Natural killer cell treated with Interleukin-12 subunit alpha and Interleukin-12 subunit beta and Interleukin-15 and Interleukin-18, amount 100 ng/mL, for 72 hours (primary cell): ENCODE data around the gene GPX4. TPM values are rescaled to one million over a fixed set of nuclear protein-coding genes. Genes with fewer than 3 reads are reported as not detected.
A peak's percentile ranks its signal among the peaks of the same experiment; 100 is the strongest.

Source experiments
- ATAC-seq, 2 donors: fragments of 150-1000 bp; cut with Tn5 transposase in 1 of 2; sonication (Bioruptor Pico), chemical (Tn5 transposase) in 1 of 2; 2 replicates each; pipeline ENCODE4 v1.10.0; 2021
- DNase-seq: peaks from one replicate; pipeline ENCODE4 v3.0.0; 2022; ENCODE audit warnings: low spot score
- H3K27ac Mint-ChIP-seq, 2 donors: 1 replicate in 1 of 2; 2 replicates in 1 of 2; pipeline ENCODE4 v1.8.0; 2022; ENCODE audit warnings: mixed read lengths in 2 of 2, mild to moderate bottlenecking in 1 of 2, moderate library complexity in 1 of 2
- H3K27me3 Mint-ChIP-seq, 2 donors: 1 replicate in 1 of 2; 2 replicates in 1 of 2; pipeline ENCODE4 v1.8.0; 2022; ENCODE audit warnings: mixed read lengths in 2 of 2
- H3K36me3 Mint-ChIP-seq: one replicate; pipeline ENCODE4 v1.8.0; 2022; ENCODE audit warnings: mixed read lengths
- H3K4me1 Mint-ChIP-seq, 2 donors: 1 replicate in 1 of 2; 2 replicates in 1 of 2; pipeline ENCODE4 v1.8.0; 2022; ENCODE audit warnings: low read depth in 2 of 2, mixed read lengths in 2 of 2, mild to moderate bottlenecking in 1 of 2
- H3K4me3 Mint-ChIP-seq: one replicate; pipeline ENCODE4 v1.8.0; 2022; ENCODE audit warnings: mixed read lengths
- H3K9me3 Mint-ChIP-seq: 2 replicates; pipeline ENCODE4 v1.8.0; 2022; ENCODE audit warnings: mixed read lengths
- total RNA-seq, 2 donors: library from RNA; stranded (reverse); gene quantifications; one replicate each; pipeline ENCODE4 v1.2.3, GENCODE V29; 2022

GPX4 gene
- total RNA-seq, 2 donors from 2014 or later, result 86.4 to 174 TPM

DNA sequence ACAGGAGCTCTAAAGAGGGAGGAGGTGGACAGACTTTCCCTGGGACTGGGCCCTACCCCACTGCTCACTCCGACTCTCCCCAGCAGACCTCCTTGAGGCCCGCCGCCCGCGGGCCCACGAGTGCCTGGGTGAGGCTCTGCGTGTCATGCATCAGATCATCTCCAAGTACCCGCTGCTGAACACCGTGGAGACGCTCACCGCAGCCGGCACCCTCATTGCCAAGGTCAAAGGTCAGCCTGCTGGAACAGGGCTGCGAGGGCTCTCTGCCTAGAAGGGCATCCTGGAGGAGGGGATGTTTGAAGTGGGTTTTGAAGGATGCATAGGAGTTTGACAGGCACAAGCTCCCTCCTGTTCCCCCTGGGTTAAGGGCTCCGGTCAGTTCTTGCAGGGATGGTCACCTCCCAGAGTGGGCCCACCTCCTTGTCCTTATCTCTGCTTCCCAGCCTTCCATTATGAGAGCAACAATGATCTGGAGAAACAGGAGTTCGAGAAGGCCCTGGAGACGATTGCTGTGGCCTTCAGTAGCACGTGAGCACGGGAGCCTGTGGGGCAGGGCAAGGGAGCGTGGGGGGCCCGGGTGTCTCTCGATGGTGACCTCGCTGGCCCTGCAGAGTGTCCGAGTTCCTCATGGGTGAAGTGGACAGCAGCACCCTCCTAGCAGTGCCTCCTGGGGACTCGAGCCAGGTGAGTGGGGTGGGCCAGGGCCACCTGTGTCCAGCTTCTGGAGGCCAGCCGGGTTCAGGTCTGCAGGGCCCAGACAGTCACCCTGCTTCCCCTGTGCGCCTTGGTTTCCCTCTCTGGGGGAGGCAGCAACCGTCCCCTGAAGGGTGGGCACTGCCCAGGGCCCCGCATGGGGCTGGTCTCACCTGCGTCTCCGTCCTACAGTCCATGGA is 30.5 kb upstream of the GPX4 start:
- Mint-ChIP-seq H3K4me3 (no peak overlapping the region), H3K27ac (no peak overlapping the region), H3K4me1 (peaks cover 37 to 45% of the 10 kb centered on the region in 2 donors), H3K36me3 (peaks cover 21% of the 10 kb centered on the region), H3K27me3 (no peaks in the 10 kb centered on the region), H3K9me3 (no peaks in the 10 kb centered on the region)
- no peak for ATAC-seq
- no peak for DNase-seq

- ATAC-seq, result no peak
- no peak for DNase-seq
These were observed 29.8 kb upstream of the GPX4 start for GRCh38 chr19:1073956-1074517.

GRCh38 chr19:1074544-1075283 is 29.1 kb upstream of the GPX4 start:
- Mint-ChIP-seq H3K36me3 (peaks cover 14% of the 10 kb centered on the region), H3K4me3 (no peak overlapping the region)

More at GRCh38 chr19:1073956-1074517, 29.8 kb upstream of the GPX4 start:
- H3K36me3 Mint-ChIP-seq, result peaks cover 16% of the 10 kb centered on the region
- peaks cover 32 to 40% of the 10 kb centered on the region in 2 donors for H3K4me1 Mint-ChIP-seq
- H3K4me3 Mint-ChIP-seq, result peak overlapping the region; percentile 39
- no peaks in the 10 kb centered on the region for H3K27me3 Mint-ChIP-seq
- no peaks in the 10 kb centered on the region for H3K9me3 Mint-ChIP-seq
- H3K27ac Mint-ChIP-seq, result no peak overlapping the region

DNA sequence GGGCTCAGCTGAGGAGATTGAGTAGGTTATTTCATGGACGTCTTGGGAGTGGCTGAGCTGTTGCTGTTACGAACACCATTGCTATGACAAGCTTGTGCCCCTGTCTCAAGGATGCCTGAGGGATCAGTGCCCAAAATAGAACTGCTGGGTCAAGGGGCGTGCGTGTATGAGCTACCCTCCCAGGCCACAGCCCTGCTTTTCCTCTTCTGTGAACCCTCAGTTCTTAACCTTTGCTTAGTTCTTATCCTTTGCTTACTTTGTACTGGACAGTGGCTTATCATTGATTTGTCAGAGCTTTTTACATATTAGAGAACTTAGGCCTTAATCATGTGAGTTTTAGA is 27.8 kb upstream of the GPX4 start:
- no peaks in the 10 kb centered on the region for H3K9me3 Mint-ChIP-seq
- H3K4me3 Mint-ChIP-seq, result peak overlapping the region; percentile 84
- peaks cover 28 to 35% of the 10 kb centered on the region in 2 donors for H3K4me1 Mint-ChIP-seq
- DNase-seq, result no peak
- H3K27ac Mint-ChIP-seq, result peak overlapping the region; percentile 85 to 91
- no peak for ATAC-seq
- H3K27me3 Mint-ChIP-seq, result no peaks in the 10 kb centered on the region
- peaks cover 14% of the 10 kb centered on the region for H3K36me3 Mint-ChIP-seq

More at GRCh38 chr19:1074544-1075283, 29.1 kb upstream of the GPX4 start:
- H3K4me1 Mint-ChIP-seq, result peaks cover 28 to 35% of the 10 kb centered on the region in 2 donors
- DNase-seq (peak; percentile 82), ATAC-seq (peak; percentile 73 to 79)
- H3K9me3 Mint-ChIP-seq, result no peaks in the 10 kb centered on the region
- peak overlapping the region in 1 of 2 donors; percentile 91 for H3K27ac Mint-ChIP-seq
- no peaks in the 10 kb centered on the region for H3K27me3 Mint-ChIP-seq

DNA sequence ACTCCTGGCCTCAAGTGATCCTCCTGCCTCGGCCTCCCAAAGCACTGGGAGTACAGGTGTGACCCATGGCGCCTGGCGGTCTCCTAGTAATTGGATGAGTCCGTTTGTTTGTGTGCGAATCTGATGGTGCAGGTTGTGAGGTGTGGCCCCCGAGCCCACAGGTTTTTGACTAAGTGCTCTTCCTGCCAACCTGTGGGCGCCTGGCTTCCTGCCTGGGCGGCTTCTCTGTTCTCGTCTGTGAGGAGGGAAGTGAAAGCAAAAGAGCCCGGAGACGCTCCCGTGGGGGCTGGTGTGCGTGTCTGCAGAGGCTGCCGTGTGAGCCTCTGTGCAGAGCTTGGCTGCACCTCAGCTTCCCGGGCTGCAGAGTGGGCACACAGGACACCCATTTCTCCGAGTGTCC is 26.8 kb upstream of the GPX4 start:
- peaks cover 24 to 32% of the 10 kb centered on the region in 2 donors for H3K4me1 Mint-ChIP-seq
- no peaks in the 10 kb centered on the region for H3K9me3 Mint-ChIP-seq
- peak overlapping the region; percentile 85 to 91 for H3K27ac Mint-ChIP-seq
- DNase-seq (peak; percentile 92), ATAC-seq (peak; percentile 90)
- peak overlapping the region; percentile 78 for H3K4me3 Mint-ChIP-seq
- H3K27me3 Mint-ChIP-seq, result no peaks in the 10 kb centered on the region
- H3K36me3 Mint-ChIP-seq, result peaks cover 10% of the 10 kb centered on the region

GRCh38 chr19:1079566-1080111 is 24.2 kb upstream of the GPX4 start:
- no peaks in the 10 kb centered on the region for H3K27me3 Mint-ChIP-seq
- DNase-seq, result no peak
- no peak overlapping the region for H3K4me3 Mint-ChIP-seq
- H3K27ac Mint-ChIP-seq, result no peak overlapping the region
- H3K36me3 Mint-ChIP-seq, result peaks cover 7% of the 10 kb centered on the region
- H3K4me1 Mint-ChIP-seq, result peaks cover 16 to 18% of the 10 kb centered on the region in 2 donors
- ATAC-seq, result no peak
- no peaks in the 10 kb centered on the region for H3K9me3 Mint-ChIP-seq

DNA sequence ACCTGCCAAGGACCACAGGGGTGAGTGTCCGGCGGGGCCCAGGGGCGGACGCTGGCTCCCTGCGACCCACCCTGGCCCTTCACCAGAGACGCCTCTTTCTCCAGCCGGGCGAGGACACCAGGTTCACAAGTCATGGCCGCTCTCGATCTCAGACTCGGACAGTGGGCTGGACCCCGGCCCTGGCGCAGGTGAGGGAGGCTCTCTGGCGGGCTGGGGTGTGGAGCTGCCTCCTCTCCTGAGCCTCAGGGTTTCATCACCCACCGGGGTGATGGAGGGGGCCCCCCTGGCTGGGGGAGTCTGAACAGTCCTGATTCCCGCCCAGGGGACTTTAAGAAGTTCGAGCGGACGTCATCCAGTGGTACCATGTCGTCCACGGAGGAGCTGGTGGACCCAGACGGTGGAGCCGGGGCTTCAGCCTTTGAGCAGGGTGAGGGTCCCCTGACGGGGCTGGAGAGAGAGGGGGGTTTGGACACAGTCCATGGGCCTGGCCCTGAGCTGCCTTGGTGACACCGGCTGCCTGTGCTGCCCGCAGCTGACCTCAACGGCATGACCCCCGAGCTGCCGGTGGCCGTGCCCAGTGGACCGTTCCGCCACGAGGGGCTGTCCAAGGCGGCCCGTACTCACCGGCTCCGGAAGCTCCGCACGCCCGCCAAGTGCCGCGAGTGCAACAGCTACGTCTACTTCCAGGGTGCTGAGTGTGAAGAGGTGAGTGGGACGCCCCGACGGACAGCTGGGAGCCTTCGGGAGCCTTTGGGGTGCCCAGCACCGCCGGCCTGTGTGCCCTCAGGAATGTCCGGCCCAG is 23.2 kb upstream of the GPX4 start:
- no peaks in the 10 kb centered on the region for H3K9me3 Mint-ChIP-seq
- ATAC-seq (no peak), DNase-seq (no peak)
- peaks cover 5% of the 10 kb centered on the region for H3K36me3 Mint-ChIP-seq
- no peak overlapping the region for H3K27ac Mint-ChIP-seq
- H3K4me3 Mint-ChIP-seq, result no peak overlapping the region
- no peaks in the 10 kb centered on the region for H3K27me3 Mint-ChIP-seq
- H3K4me1 Mint-ChIP-seq, result peaks cover 21 to 22% of the 10 kb centered on the region in 2 donors

DNA sequence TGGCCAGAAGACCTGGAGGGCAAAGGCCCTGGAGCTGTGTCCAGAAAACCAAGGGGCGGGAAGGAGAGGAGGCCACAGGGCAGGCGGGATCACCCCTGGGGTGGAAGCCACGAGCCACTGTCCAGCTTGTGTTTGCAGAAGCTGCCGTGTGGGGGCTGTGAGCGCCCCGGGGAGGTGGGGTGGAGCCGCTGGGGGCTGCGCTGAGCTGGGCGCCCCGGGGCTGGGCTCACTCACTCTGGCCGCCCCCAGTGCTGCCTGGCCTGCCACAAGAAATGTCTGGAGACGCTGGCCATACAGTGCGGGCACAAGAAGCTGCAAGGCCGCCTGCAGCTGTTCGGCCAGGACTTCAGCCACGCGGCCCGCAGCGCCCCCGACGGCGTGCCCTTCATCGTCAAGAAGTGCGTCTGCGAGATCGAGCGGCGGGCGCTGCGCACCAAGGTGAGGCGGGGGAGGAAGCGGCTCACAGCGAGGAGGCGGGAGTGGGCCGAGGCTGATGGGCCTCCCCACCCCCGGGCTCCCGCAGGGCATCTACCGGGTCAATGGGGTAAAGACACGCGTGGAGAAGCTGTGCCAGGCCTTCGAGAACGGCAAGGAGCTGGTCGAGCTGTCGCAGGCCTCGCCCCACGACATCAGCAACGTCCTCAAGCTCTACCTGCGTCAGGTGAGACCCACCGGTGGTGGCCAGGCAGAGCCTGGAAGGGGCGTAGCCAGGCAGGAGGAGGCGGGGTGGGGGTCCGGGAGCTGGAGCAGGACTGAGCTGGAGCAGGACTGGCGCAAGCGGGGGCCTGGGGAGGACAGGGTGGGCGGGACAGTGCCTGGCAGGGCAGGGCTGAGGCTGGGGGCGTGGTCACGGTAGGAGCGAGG is 22.3 kb upstream of the GPX4 start:
- H3K27me3 Mint-ChIP-seq, result no peaks in the 10 kb centered on the region
- H3K9me3 Mint-ChIP-seq, result no peaks in the 10 kb centered on the region
- DNase-seq, result no peak
- H3K36me3 Mint-ChIP-seq, result no peaks in the 10 kb centered on the region
- H3K4me1 Mint-ChIP-seq, result peaks cover 15 to 17% of the 10 kb centered on the region in 2 donors
- H3K27ac Mint-ChIP-seq, result no peak overlapping the region
- H3K4me3 Mint-ChIP-seq, result no peak overlapping the region
- no peak for ATAC-seq

GRCh38 chr19:1082165-1082927 is 21.4 kb upstream of the GPX4 start:
- Mint-ChIP-seq H3K36me3 (no peaks in the 10 kb centered on the region), H3K27ac (no peak overlapping the region), H3K27me3 (no peaks in the 10 kb centered on the region), H3K4me3 (no peak overlapping the region), H3K4me1 (peaks cover 9 to 12% of the 10 kb centered on the region in 2 donors), H3K9me3 (no peaks in the 10 kb centered on the region)
- DNase-seq (no peak), ATAC-seq (peak; percentile 69 to 70)

DNA sequence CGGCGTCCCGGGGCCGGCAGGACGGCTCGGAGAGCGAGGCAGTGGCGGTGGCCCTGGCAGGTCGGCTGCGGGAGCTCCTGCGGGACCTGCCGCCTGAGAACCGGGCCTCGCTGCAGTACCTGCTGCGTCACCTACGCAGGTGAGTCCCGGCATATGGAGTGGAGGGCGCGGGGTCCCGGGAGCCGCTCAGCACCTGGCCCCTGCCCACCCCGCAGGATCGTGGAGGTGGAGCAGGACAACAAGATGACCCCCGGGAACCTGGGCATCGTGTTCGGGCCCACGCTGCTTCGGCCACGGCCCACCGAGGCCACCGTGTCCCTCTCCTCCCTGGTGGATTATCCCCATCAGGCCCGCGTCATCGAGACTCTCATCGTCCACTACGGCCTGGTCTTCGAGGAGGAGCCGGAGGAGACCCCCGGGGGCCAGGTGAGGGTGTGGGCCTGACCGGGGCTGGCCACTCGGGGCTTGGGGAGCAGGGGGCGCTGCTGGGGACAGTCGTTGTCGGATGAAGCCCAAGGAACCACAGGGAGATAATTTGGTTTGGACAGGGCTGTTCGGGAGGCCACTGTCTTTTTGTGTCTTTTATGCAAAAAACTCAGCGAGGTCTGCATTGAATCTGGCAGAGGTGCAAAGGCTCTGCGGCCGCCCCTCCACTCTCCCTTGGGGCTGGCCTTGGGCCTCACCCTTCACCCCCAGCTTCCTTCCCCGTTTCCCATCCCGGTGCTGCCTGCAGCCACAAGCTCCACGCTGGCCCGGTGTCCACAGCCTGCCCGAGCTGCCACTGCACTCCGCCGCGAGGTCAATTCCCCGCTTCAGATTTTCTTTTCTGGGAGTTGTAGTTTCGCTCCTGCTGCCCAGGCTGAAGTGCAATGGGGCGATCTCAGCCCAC is 20.6 kb upstream of the GPX4 start:
- Mint-ChIP-seq H3K36me3 (no peaks in the 10 kb centered on the region), H3K9me3 (no peaks in the 10 kb centered on the region), H3K27ac (no peak overlapping the region), H3K4me1 (peaks cover 15 to 18% of the 10 kb centered on the region in 2 donors), H3K4me3 (no peak overlapping the region), H3K27me3 (no peaks in the 10 kb centered on the region)
- no peak for ATAC-seq
- no peak for DNase-seq
